SU-DHL-6 (cell line): ENCODE measurements around the gene ANKRD42.

Experiments used
- CTCF ChIP-seq: fragments of 200-600 bp; sonication (generic); IDR thresholded peaks from one replicate; pipeline ENCODE4 v1.5.1; 2017; ENCODE audit warnings: antibody characterized with exemption, mild to moderate bottlenecking, low read length, moderate library complexity; ENCODE audit not compliant: insufficient read depth, poor library complexity, severe bottlenecking
- EZH2phosphoT487 ChIP-seq: fragments of 200-600 bp; sonication (generic), shearing (Covaris generic); conservative IDR thresholded peaks from 2 replicates; pipeline ENCODE4 v1.6.1; 2018; ENCODE audit warnings: mild to moderate bottlenecking, antibody characterized with exemption, low read length, moderate library complexity, mixed read lengths

GRCh38 chr11:83252941-83253340 lies 59.4 kb downstream of the ANKRD42 start:
- no peak for TF ChIP-seq CTCF
- TF ChIP-seq EZH2phosphoT487: no peak
